ENCODE results near the gene KRT84.

The KRT84 gene

GRCh38 chr12:52338241-52338960, 47.1 kb downstream of the KRT84 start:
- no peak for DNase-seq

- no peak for DNase-seq
Measured at GRCh38 chr12:52337054-52337453, 48.4 kb downstream of the KRT84 start.

- no peak for DNase-seq
Measured at GRCh38 chr12:52336641-52337040, 48.8 kb downstream of the KRT84 start.

GRCh38 chr12:52335598-52336262, 49.7 kb downstream of the KRT84 start:
- no peak for DNase-seq

- no peak for DNase-seq
Measured at GRCh38 chr12:52334185-52334584, 51.3 kb downstream of the KRT84 start.

- DNase-seq = no peak
Measured at GRCh38 chr12:52333321-52333720, 52.1 kb downstream of the KRT84 start.

GRCh38 chr12:52332381-52332780, 53.1 kb downstream of the KRT84 start:
- DNase-seq = no peak

GRCh38 chr12:52331833-52332232, 53.6 kb downstream of the KRT84 start:
- no peak for DNase-seq

- DNase-seq = no peak
Measured at GRCh38 chr12:52331039-52331438, 54.4 kb downstream of the KRT84 start.

- no peak for DNase-seq
Measured at GRCh38 chr12:52327830-52328500, 57.5 kb downstream of the KRT84 start.
